ENCODE data around the gene TBC1D2B.

GRCh38 chr15:78038585-78039247 lies 38.8 kb downstream of the TBC1D2B start:
- no peak for TF ChIP-seq CTCF (IDR thresholded peaks at IDR 0.05)
- no peak for TF ChIP-seq POLR2A (IDR thresholded peaks at IDR 0.05)
- TF ChIP-seq EP300 (IDR thresholded peaks at IDR 0.05), result no peak
